Sciatic nerve (tissue), 2 donors: ENCODE data around the gene CAST. TPM values are rescaled to one million over a fixed set of nuclear protein-coding genes. Genes with fewer than 3 reads are reported as not detected.
A peak's percentile ranks its signal among the peaks of the same experiment; 100 is the strongest.
"Not testable (repeated sequence)": the region's sequence is repeated elsewhere in the genome, so short reads cannot be mapped to it uniquely, and the experiment has no call there.

Experiments
- ATAC-seq: fragments of 200-7000 bp; cut with Tn5 transposase; one replicate; pipeline ENCODE4 v1.9.1; 2020; ENCODE audit warnings: mild to moderate bottlenecking, moderate library complexity
- DNase-seq: peaks from one replicate; pipeline ENCODE4 v3.0.0-alpha.2; 2020; ENCODE audit warnings: low spot score
- intact Hi-C: fragments of 100-400 bp; cut with DNase I; formaldehyde crosslinking; loops from one replicate; pipeline ENCODE4 v1.14.2; 2022
- total RNA-seq: library from RNA; stranded (reverse); fragmentation: NEBNext Ultra II Directional; extraction: Animal tissue kit (Norgen Biotek cat#: 25700); gene quantifications from one replicate; pipeline ENCODE4 v1.2.1, GENCODE V29; 2021
- donor health status: DM: no; HTN: no; CAD: no.
- donor health status: DM: no; HTN: no; CAD: no.

CAST gene, protein sequence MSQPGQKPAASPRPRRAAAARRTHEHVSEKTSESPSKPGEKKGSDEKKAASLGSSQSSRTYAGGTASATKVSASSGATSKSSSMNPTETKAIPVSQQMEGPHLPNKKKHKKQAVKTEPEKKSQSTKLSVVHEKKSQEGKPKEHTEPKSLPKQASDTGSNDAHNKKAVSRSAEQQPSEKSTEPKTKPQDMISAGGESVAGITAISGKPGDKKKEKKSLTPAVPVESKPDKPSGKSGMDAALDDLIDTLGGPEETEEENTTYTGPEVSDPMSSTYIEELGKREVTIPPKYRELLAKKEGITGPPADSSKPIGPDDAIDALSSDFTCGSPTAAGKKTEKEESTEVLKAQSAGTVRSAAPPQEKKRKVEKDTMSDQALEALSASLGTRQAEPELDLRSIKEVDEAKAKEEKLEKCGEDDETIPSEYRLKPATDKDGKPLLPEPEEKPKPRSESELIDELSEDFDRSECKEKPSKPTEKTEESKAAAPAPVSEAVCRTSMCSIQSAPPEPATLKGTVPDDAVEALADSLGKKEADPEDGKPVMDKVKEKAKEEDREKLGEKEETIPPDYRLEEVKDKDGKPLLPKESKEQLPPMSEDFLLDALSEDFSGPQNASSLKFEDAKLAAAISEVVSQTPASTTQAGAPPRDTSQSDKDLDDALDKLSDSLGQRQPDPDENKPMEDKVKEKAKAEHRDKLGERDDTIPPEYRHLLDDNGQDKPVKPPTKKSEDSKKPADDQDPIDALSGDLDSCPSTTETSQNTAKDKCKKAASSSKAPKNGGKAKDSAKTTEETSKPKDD
- 295 TPM for total RNA-seq

GRCh38 chr5:96661855-96662724 lies at the start of gene CAST:
Gene CAST (plus strand): TSS chr5:96662376. CDS start chr5:96662423, 47 bp downstream.
- intact Hi-C loops: no loop called here
- DNase-seq: peak; percentile 93
- peak; percentile 94 for ATAC-seq

DNA sequence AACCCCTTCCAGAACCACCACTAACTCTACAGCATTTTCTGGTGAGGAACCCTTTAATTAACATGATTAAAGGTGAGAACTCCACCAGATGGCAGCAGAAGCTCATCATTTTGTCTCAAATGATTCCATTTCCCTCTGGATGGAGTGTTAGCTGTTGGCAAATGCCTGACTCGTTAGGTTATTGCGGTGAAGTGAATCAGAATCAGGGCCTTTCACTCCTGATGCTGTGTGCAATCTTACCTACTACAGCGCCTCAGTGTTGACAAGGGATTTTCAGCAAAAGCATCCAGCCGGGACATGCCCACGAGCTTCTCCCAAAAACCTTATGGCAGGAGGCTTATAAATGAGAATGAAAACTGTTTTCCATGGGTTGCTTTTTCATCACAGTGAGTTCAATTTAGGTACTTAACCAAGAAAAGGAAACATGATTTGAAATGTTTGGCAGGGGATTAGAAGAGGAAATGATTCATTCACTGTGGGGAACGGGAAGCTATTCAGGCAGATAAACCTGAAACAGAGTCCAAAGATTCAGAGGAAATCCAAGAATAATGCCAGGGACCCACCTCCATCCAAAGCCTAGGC lies 48.0 kb upstream of the CAST start:
- intact Hi-C loops: loop anchor here (10.0 kb wide), 1 partner anchor 111 kb away; no protein-coding TSS in a partner anchor
- ATAC-seq (peak; percentile 94), DNase-seq (peak; percentile 65)

DNA sequence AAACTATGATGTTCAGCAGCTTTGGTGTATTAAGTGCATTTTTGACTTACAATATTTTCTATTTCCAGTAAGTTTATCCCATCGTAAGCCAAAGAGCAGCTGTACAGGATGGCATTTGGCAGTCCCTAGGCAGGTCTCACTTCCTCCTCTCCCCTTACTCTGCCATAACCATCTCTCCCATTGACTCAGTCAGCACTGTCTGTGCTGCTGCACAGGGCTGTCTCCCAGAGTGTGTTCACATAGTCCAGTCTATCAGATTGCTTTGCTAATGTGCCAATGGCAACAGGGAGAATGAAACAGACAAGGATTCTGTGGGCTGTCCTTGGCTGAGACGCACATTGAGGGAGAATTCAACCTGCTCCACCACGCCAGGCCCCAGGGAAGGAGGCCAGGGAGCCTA lies 47.0 kb upstream of the CAST start:
- ATAC-seq (no peak), DNase-seq (no peak)
- intact Hi-C loops: loop anchor here (10.0 kb wide), 1 partner anchor 110 kb away; no protein-coding TSS in a partner anchor

DNA sequence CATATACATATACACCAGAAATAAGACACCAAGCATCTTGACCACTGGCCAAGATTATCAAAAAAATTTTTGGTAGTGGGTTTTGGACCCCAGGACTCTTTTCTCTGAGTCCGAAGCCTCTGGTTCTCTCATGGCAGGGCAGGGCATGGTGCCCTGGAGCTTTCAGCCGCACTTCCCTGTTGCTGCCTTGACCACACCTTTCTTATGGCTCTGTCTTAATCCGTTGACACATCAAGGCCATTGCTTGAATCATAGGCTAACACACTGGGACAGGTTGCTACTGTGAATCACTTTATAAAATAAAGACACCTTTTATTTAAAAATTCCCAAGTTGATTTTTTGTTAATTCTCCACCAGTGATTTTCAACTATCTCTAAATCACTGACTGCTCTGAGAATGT lies 45.4 kb upstream of the CAST start:
- DNase-seq (no peak), ATAC-seq (no peak)
- intact Hi-C loops: loop anchor here (10.0 kb wide), 1 partner anchor 108 kb away; no protein-coding TSS in a partner anchor

GRCh38 chr5:96618311-96619016 lies 43.7 kb upstream of the CAST start:
- intact Hi-C loops: loop anchor here (10.0 kb wide), 1 partner anchor 106 kb away; no protein-coding TSS in a partner anchor
- DNase-seq, ATAC-seq: not testable (repeated sequence)

DNA sequence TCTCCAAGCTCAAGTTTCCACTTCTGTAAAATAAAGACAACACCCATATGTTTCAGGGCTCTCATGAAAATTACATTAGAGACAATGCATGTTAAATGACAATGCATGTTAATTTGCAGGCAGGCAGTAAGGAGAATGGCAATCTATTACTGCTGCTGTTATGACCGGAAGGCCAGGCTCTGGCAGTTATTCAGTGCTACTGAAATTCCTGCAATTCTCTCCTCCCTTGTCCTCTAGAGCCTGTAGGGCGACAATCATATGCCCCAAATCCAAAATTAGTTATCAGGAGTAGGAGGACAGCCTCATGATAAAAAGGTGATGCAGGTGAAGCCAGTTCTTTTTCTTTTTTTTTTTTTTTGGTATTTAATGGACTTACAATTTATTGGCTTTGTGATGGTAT lies 42.2 kb upstream of the CAST start:
- DNase-seq (no peak), ATAC-seq (no peak)
- intact Hi-C loops: loop anchor here (10.0 kb wide), 1 partner anchor 105 kb away; no protein-coding TSS in a partner anchor

- DNase-seq: no peak
- ATAC-seq: no peak
- intact Hi-C loops: no loop called here
Measured at GRCh38 chr5:96624596-96624995, 37.6 kb upstream of the CAST start.

GRCh38 chr5:96625365-96625764 lies 36.8 kb upstream of the CAST start:
- intact Hi-C loops: no loop called here
- ATAC-seq (no peak), DNase-seq (no peak)

- ATAC-seq: no peak
- DNase-seq: no peak
- intact Hi-C loops: no loop called here
Measured at GRCh38 chr5:96626956-96627355, 35.2 kb upstream of the CAST start.

DNA sequence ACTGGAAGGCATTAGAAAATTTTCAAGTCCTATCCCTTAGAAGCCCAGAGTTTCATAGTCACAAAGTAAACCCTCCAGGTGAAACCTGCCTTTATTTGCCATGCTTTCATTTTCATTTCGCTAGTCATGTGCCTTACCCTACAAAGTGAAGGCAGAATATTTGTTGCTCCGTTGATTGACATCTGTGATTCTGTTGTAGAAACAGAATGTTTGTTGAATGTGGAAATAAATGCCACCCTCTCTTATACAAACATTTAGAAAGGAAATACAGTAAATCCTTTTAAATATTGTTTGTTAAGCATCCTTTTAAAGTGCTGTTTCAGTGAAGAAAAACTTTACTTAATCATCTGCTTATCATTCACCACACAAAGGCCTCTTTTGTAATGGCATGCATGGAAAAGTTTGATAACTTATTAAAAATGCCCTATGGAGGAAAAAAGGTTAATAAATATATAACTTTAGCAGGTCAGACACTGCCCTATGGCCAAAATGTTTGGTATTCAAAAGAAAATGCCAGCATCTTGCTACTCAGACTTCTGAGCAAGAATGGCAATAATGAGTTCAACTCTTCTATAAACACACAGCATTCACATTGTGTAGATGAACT lies 34.3 kb upstream of the CAST start:
- intact Hi-C loops: no loop called here
- DNase-seq (no peak), ATAC-seq (no peak)

GRCh38 chr5:96628406-96628805 lies 33.8 kb upstream of the CAST start:
- ATAC-seq (no peak), DNase-seq (no peak)
- intact Hi-C loops: no loop called here

DNA sequence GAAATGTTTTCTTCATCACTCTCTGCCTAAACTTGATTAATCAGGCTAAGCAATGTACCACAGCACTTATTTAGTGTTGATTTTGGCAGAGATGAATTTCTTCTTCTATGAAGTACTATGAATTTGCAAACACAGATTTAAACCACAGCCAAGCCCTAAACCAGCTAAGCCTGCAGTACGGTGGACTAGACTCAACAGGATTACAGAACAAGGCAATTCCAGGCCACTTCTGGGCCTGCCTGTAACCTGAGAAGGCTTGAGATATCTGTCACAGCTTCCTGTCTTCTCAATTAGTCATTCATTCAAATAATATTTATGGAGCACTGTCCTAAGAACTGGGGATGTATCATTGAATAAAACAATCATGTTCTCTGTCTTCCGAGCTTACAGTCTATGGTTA lies 32.4 kb upstream of the CAST start:
- intact Hi-C loops: no loop called here
- no peak for DNase-seq
- peak; percentile 48 for ATAC-seq

DNA sequence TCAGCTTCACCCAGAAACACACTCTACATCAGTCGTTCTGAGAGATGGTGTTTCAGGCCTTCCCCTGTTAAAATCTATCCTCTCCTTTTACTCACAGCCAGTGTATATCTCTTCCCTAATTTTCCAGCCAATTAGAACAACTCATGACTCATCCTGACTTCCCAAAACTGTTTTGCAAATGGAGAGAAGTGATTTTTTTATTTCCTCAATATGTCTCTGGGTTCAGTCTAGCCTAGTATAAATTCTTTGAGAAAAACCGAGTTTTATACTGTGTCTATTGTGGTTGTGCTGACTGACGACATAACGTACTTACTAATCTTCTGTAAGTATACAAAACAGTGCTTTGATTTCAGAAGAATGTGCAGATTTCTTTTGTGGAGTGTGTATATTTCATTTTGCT lies 28.4 kb upstream of the CAST start:
- DNase-seq (no peak), ATAC-seq (no peak)
- intact Hi-C loops: no loop called here

DNA sequence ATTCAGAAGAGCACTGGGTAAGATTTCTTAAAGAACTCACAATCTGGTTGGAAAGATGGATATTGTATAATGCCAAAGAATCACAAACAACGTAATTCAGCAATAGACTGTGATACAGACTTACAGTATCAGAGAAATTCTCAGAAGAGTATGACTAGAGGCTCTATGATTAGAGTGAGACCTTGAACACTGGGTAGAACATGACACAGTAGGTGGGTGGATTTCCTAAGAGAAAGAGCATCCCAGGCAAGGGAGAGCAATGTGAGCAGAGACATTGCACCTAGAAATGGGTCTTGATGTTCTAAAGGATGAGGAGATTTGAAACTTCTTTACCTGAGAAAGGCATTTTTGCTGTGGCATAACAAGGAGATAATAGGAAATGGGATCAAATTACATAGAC lies 27.3 kb upstream of the CAST start:
- intact Hi-C loops: no loop called here
- no peak for ATAC-seq
- DNase-seq: no peak

DNA sequence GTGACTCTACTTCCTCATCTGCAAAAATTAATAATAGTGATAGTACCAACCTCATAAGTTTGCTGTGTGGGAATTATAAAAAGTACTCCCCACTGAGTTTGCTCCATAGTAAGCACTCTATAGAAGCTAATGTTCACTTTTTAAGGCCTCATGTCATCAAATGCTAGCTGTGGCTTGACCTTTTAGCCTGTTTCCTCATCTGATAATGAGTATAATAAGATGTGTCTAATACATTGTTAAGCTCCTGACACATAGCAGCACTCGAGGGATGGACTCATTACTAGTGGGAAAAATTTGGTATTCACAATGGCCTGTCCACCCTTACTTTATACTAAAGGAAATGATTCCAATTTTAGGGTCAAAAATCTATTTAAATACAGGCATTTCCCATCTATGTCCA lies 26.1 kb upstream of the CAST start:
- no peak for ATAC-seq
- intact Hi-C loops: no loop called here
- no peak for DNase-seq

GRCh38 chr5:96636594-96636993 lies 25.6 kb upstream of the CAST start:
- ATAC-seq (no peak), DNase-seq (no peak)
- intact Hi-C loops: no loop called here

DNA sequence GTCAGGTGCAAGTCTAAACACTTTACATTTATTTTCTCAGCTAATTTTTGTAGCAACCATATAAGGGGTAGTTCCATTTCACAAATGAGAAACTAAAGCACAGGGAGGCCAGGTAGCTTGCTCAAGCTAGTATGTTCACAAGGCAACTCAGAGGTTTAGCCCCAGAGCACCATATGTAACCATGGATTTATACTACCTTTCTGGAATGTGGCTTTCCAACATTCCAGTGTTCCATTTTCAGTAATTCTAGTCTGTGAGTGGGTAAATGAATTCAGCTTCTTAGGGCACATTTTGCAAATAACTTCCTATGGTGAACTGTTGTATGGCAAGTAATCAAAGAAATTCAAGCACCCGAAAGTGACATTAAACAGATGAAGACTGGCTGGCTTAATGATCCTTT lies 25.0 kb upstream of the CAST start:
- intact Hi-C loops: no loop called here
- DNase-seq: no peak

GRCh38 chr5:96638561-96638960 lies 23.6 kb upstream of the CAST start:
- intact Hi-C loops: no loop called here
- DNase-seq: no peak
- no peak for ATAC-seq

More for the DNA sequence above, 25.0 kb upstream of the CAST start:
- no peak for ATAC-seq
